ENCODE measurements around the gene TTLL11. TPM values are rescaled to one million over a fixed set of nuclear protein-coding genes. Genes with fewer than 3 reads are reported as not detected.

TTLL11 gene
- total and polyA plus RNA-seq, 2 experiments from 2014 or later, result 0.57 to 1.4 TPM

- TF ChIP-seq ZNF331 (CRISPR knock-in tag; IDR thresholded peaks at IDR 0.05; ENCODE audit: low read depth), result no peak
- no peak for TF ChIP-seq EZH2phosphoT487 (IDR thresholded peaks at IDR 0.05; ENCODE audit: unreplicated experiment)
- TF ChIP-seq CREB1 (CRISPR knock-in tag; IDR thresholded peaks at IDR 0.05; ENCODE audit: low read depth), result no peak
- TF ChIP-seq ETS1 (IDR thresholded peaks at IDR 0.05), result no peak
- TF ChIP-seq JUNB (IDR thresholded peaks at IDR 0.05; ENCODE audit: unreplicated experiment), result no peak
Measured at GRCh38 chr9:121830441-121831140, 262.5 kb downstream of the TTLL11 start (continued).

GRCh38 chr9:121827251-121827967 lies 265.7 kb downstream of the TTLL11 start:
- DNase-seq (ENCODE audit: low spot score) (peak; percentile 59), ATAC-seq (peak; percentile 80)
- Histone ChIP-seq H3K27ac (ENCODE audit: low read depth) (no peak overlapping the region), H3K27me3 (ENCODE audit: insufficient read depth) (no peaks in the 10 kb centered on the region), H3K4me1 (ENCODE audit: insufficient read depth) (peaks cover 9% of the 10 kb centered on the region), H4K20me1 (replicated peaks; ENCODE audit: insufficient read depth) (no peaks in the 10 kb centered on the region), H3K79me2 (replicated peaks; ENCODE audit: insufficient read depth) (no peaks in the 10 kb centered on the region), H3F3A (replicated peaks; ENCODE audit: low read depth) (peaks cover 4% of the 10 kb centered on the region; the same call in 1 of the 2 replicates), H3K36me3 (ENCODE audit: insufficient read depth) (no peaks in the 10 kb centered on the region), H3K9me2 (ENCODE audit: insufficient read depth) (no peaks in the 10 kb centered on the region), H3K4me3 (no peak overlapping the region), H2AFZ (peak overlapping the region; percentile 66; the same call in 1 of the 2 replicates), H3K4me2 (no peak overlapping the region)
- Mint-ChIP-seq H3K4me3 (no peak overlapping the region), H3K4me1 (peaks cover 11% of the 10 kb centered on the region), H3K36me3 (ENCODE audit: low read depth) (no peaks in the 10 kb centered on the region), H3K9me3 (no peaks in the 10 kb centered on the region), H3K27ac (no peak overlapping the region), H3K27me3 (ENCODE audit: insufficient read depth, low read depth, poor library complexity) (peaks cover 5% of the 10 kb centered on the region)
- no peak for TF ChIP-seq REST (IDR thresholded peaks at IDR 0.05; ENCODE audit: unreplicated experiment)
- no peak for TF ChIP-seq EZH2phosphoT487 (IDR thresholded peaks at IDR 0.05; ENCODE audit: unreplicated experiment)

- peaks cover 4% of the 10 kb centered on the region; the same call in 1 of the 2 replicates for H3F3A ChIP-seq (replicated peaks; ENCODE audit: low read depth)
- Mint-ChIP-seq H3K27ac (no peak overlapping the region), H3K36me3 (ENCODE audit: low read depth) (no peaks in the 10 kb centered on the region), H3K4me1 (peaks cover 14% of the 10 kb centered on the region), H3K9me3 (no peaks in the 10 kb centered on the region), H3K27me3 (ENCODE audit: insufficient read depth, low read depth, poor library complexity) (peaks cover 7% of the 10 kb centered on the region), H3K4me3 (no peak overlapping the region)
- H3K9me2 ChIP-seq (ENCODE audit: insufficient read depth), result no peaks in the 10 kb centered on the region
- 0 out of 2 replicates have a peak overlapping the region, but pooled peaks have one; percentile 66 for H2AFZ ChIP-seq
- no peaks in the 10 kb centered on the region for H4K20me1 ChIP-seq (replicated peaks; ENCODE audit: insufficient read depth)
- H3K27me3 ChIP-seq (ENCODE audit: insufficient read depth), result no peaks in the 10 kb centered on the region
- TF ChIP-seq ZNF114 (CRISPR knock-in tag; IDR thresholded peaks at IDR 0.05) (no peak), ETS1 (IDR thresholded peaks at IDR 0.05) (no peak)
- peaks cover 9% of the 10 kb centered on the region for H3K4me1 ChIP-seq (ENCODE audit: insufficient read depth)
- H3K27ac ChIP-seq (ENCODE audit: low read depth), result no peak overlapping the region
- no peak overlapping the region for H3K4me2 ChIP-seq
- ATAC-seq (no peak), DNase-seq (ENCODE audit: low spot score) (no peak)
- H3K4me3 ChIP-seq, result no peak overlapping the region
- no peaks in the 10 kb centered on the region for H3K79me2 ChIP-seq (replicated peaks; ENCODE audit: insufficient read depth)
- no peaks in the 10 kb centered on the region for H3K36me3 ChIP-seq (ENCODE audit: insufficient read depth)
Measured at GRCh38 chr9:121826711-121827110, 266.4 kb downstream of the TTLL11 start.
